Muscle of leg (tissue), 11 donors: Measurements from ENCODE around the gene MBNL2. TPM values are rescaled to one million over a fixed set of nuclear protein-coding genes. Genes with fewer than 3 reads are reported as not detected.

Experiments used
- DNase-seq: peaks from one replicate; pipeline ENCODE4 v3.0.0; 2013
- H3K27ac ChIP-seq: one replicate; pipeline ENCODE4 v1.5.1; 2013; ENCODE audit warnings: mild to moderate bottlenecking, low read length, control low read depth
- H3K27me3 ChIP-seq: one replicate; pipeline ENCODE4 v1.6.1; 2013; ENCODE audit warnings: low read length; ENCODE audit not compliant: control insufficient read depth, insufficient read depth
- H3K36me3 ChIP-seq: one replicate; pipeline ENCODE4 v1.6.1; 2013; ENCODE audit warnings: low read length; ENCODE audit not compliant: control insufficient read depth, insufficient read depth
- H3K4me1 ChIP-seq: one replicate; pipeline ENCODE4 v1.6.1; 2013; ENCODE audit warnings: low read length; ENCODE audit not compliant: control insufficient read depth, insufficient read depth
- H3K4me3 ChIP-seq: one replicate; pipeline ENCODE4 v1.5.1; 2013; ENCODE audit warnings: low read length, control low read depth
- H3K9me3 ChIP-seq: replicated peaks from 2 replicates; pipeline ENCODE4 v1.6.1; 2013; ENCODE audit warnings: low read depth, low read length; ENCODE audit not compliant: control insufficient read depth
- WGBS: methylation state at CpG from one replicate; pipeline ENCODE4 v1.1.5; 2013; ENCODE audit warnings: missing lambda C conversion rate; ENCODE audit not compliant: insufficient coverage; 5-methylcytosine and 5-hydroxymethylcytosine counted together
- polyA plus RNA-seq, 8 donors: library from polyadenylated mRNA; unstranded; fragments of 120-200 nt; gene quantifications; one replicate each; pipeline versions ENCODE4 v1.2.1 to v1.2.3, GENCODE V29; 2013; ENCODE audit warnings: inconsistent platforms in 1 of 8, low replicate concordance in 1 of 8; ENCODE audit not compliant: insufficient read length in 8 of 8, insufficient read depth in 1 of 8
- total RNA-seq: library from RNA; stranded (reverse); fragments of 120-200 nt; gene quantifications from one replicate; pipeline ENCODE4 v1.2.4, GENCODE V29; 2013

The MBNL2 gene
- total and polyA plus RNA-seq, 9 donors = 20.1 to 37.0 (median 26.8) TPM

- no peaks in the 10 kb centered on the region for H3K36me3 ChIP-seq
- no CpG with 5 or more reads among the region's 10 CpGs for WGBS
- no peak overlapping the region for H3K4me3 ChIP-seq
- no peaks in the 10 kb centered on the region for H3K9me3 ChIP-seq
- H3K4me1 ChIP-seq = no peaks in the 10 kb centered on the region
- no peaks in the 10 kb centered on the region for H3K27me3 ChIP-seq
- no peak for DNase-seq
- no peak overlapping the region for H3K27ac ChIP-seq
Observed at GRCh38 chr13:97397267-97397666, 175.1 kb downstream of the MBNL2 start.

DNA sequence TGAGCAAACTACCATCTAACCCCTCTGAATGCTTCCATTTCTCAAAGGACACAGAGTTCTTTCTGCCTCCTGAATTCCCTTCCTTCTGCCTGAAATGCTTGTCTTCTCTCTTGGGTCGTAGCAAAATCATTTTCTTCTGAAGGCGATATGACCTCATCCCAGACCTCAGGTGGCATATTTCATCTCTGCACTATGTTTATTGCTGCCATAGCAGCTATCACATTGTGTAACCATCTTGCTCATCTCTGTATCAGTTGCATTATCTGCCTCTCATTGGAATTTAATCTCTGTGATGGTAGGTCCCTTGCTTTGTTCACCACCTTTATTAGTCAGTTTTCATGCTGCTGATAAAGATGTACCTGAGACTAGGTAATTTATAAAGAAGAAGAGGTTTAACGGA, 179.3 kb downstream of the MBNL2 start:
- no peak overlapping the region for H3K27ac ChIP-seq
- no peaks in the 10 kb centered on the region for H3K9me3 ChIP-seq
- H3K36me3 ChIP-seq = no peaks in the 10 kb centered on the region
- no peaks in the 10 kb centered on the region for H3K27me3 ChIP-seq
- no peaks in the 10 kb centered on the region for H3K4me1 ChIP-seq
- 39% methylated on average over 2 of the region's 3 CpGs for WGBS
- no peak for DNase-seq
- no peak overlapping the region for H3K4me3 ChIP-seq

DNA sequence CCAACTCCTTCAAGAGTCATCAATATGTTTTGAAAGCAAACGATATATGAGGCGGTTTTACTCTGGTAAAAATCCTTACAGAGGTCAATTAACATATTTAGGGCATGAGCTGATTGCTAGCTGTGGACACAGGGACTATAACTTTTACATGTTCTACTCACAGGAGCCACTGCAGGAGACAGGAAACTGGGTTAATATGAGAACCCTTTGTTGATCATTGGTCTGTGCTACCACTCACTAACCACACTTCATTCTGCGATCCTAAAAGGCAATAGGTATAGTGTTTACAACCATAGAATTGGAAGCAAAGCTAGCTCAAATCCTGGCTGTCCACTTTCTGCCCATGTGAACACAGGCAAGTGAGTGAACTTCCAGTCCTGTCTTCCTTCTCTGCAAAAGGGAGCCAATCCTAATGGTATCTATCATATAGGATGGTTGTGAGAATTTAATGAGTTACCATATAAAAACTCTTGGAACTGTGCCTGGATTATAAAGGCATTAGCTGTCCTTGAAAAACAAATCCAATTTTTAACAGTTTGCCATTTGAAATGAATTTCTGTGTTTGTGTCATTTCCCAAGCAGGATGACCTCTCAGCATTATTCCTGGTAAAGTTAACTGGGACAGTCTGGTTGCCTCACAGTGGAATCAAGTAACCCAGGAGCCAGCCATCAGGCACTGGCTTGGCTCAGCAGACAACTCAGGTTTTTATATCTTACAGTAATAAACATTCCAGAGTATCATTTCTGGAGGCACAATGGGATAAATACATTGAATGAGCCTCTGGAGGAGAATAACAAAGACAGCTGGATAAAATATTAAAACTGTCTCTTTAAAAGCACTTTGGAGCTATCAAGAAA, 182.0 kb downstream of the MBNL2 start:
- Histone ChIP-seq H3K27ac (no peak overlapping the region), H3K27me3 (no peaks in the 10 kb centered on the region), H3K4me3 (no peak overlapping the region), H3K9me3 (no peaks in the 10 kb centered on the region), H3K36me3 (no peaks in the 10 kb centered on the region), H3K4me1 (no peaks in the 10 kb centered on the region)
- peak; percentile 51 for DNase-seq
- no CpG with 5 or more reads among the region's 3 CpGs for WGBS

DNA sequence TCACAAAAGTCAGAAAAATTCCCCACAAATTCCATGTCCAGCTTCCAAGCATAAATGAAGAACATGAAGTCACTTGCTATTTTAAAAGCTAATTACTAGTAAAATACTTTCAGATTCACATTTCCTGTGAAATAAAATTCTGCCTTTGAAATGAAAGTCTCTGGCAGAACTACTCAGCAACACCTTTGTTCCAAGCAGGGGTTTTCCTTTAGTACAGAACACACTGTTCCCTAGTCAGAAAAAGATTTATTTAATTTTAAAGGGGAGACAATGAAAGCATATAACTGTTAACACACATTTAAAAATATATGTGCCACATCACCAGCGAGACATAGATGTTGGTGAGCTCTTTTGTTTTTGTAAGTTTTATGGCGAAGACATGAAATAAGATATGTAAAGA, 185.4 kb downstream of the MBNL2 start:
- Histone ChIP-seq H3K4me3 (no peak overlapping the region), H3K4me1 (no peaks in the 10 kb centered on the region), H3K27me3 (no peaks in the 10 kb centered on the region), H3K27ac (no peak overlapping the region), H3K9me3 (no peaks in the 10 kb centered on the region), H3K36me3 (no peaks in the 10 kb centered on the region)
- WGBS = no CpG with 5 or more reads among the region's 2 CpGs
- DNase-seq = no peak

GRCh38 chr13:97408938-97409337, 186.8 kb downstream of the MBNL2 start:
- H3K36me3 ChIP-seq = no peaks in the 10 kb centered on the region
- H3K9me3 ChIP-seq = no peaks in the 10 kb centered on the region
- H3K27ac ChIP-seq = no peak overlapping the region
- no peak for DNase-seq
- H3K4me3 ChIP-seq = no peak overlapping the region
- no peaks in the 10 kb centered on the region for H3K4me1 ChIP-seq
- H3K27me3 ChIP-seq = no peaks in the 10 kb centered on the region
- WGBS = no CpG with 5 or more reads among the region's 2 CpGs

DNA sequence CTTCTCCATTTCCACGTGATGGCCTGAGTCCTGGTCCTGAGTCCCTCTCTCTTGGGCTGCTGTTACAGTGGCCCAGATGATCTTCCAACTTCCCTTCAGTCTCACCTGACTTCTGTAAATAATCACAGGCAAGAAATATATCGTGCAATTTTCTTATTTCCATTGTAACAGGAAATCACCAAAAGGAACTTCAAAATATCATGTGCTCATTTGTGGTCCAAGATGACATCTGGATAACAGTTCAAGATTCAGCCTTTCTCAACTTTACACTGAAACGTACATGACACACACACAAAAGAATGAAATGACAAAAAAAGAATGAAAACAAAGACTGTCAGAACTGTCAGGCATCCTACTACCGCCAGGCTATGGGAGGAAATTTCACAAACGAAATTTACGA, 189.9 kb downstream of the MBNL2 start:
- H3K4me3 ChIP-seq = no peak overlapping the region
- no peaks in the 10 kb centered on the region for H3K9me3 ChIP-seq
- no peaks in the 10 kb centered on the region for H3K36me3 ChIP-seq
- H3K4me1 ChIP-seq = no peaks in the 10 kb centered on the region
- no peaks in the 10 kb centered on the region for H3K27me3 ChIP-seq
- WGBS = 69% methylated on average over 5 of the region's 6 CpGs
- H3K27ac ChIP-seq = no peak overlapping the region
- peak; percentile 44 for DNase-seq

- no peak overlapping the region for H3K27ac ChIP-seq
- H3K9me3 ChIP-seq = no peaks in the 10 kb centered on the region
- no peaks in the 10 kb centered on the region for H3K4me1 ChIP-seq
- WGBS = no CpG with 5 or more reads among the region's 1 CpG
- H3K4me3 ChIP-seq = no peak overlapping the region
- H3K27me3 ChIP-seq = no peaks in the 10 kb centered on the region
- no peaks in the 10 kb centered on the region for H3K36me3 ChIP-seq
- DNase-seq = no peak
Observed at GRCh38 chr13:97413694-97414093, 191.6 kb downstream of the MBNL2 start.

DNA sequence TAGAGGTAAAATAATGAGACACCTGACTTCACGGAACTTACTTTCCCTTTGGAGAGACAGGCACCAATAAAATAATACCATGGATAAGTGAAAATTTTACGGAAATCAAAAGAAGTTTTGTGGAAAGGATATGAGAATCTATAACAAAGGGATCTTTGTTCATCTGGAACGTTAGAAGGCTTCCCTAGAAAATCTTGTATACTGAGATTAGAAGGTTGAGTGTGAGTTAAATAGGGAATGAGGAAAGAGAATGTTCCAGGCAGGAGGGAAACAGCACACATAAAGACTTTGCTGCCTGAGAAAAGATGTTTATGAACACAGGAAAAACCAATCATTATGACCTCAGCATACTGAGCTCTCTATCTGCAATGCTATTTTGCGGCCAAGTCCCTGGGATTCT, 192.3 kb downstream of the MBNL2 start:
- Histone ChIP-seq H3K27me3 (no peaks in the 10 kb centered on the region), H3K36me3 (no peaks in the 10 kb centered on the region), H3K4me1 (no peaks in the 10 kb centered on the region), H3K27ac (peak overlapping the region; percentile 21), H3K9me3 (no peaks in the 10 kb centered on the region), H3K4me3 (no peak overlapping the region)
- no CpG with 5 or more reads among the region's 4 CpGs for WGBS
- no peak for DNase-seq

DNA sequence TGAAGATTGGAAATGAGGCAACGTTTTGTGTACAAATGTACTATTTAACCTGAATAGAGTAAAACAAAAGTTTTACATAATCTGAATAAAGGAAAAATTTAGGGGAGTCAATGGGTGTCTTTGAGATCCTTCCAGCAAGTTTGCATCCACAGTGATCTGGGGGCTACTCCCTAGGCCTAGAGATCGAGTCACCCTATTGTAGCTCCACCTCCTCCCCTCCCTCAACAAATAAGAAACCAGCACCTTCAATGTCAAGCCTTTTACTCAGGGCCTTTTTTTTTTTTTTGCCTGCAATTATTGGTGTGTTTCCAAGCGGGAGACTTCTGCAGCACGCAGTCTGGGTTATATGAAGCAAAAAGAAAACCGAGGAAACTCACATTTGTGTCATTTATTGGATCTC, 195.6 kb downstream of the MBNL2 start:
- Histone ChIP-seq H3K27ac (no peak overlapping the region), H3K4me3 (no peak overlapping the region), H3K36me3 (no peaks in the 10 kb centered on the region), H3K4me1 (no peaks in the 10 kb centered on the region), H3K9me3 (no peaks in the 10 kb centered on the region), H3K27me3 (no peaks in the 10 kb centered on the region)
- no peak for DNase-seq
- WGBS = 75% methylated on average over 3 of the region's 5 CpGs

GRCh38 chr13:97422118-97423054, 200.3 kb downstream of the MBNL2 start:
- H3K27me3 ChIP-seq = no peaks in the 10 kb centered on the region
- no peaks in the 10 kb centered on the region for H3K4me1 ChIP-seq
- H3K9me3 ChIP-seq = no peaks in the 10 kb centered on the region
- no peak overlapping the region for H3K27ac ChIP-seq
- no peak overlapping the region for H3K4me3 ChIP-seq
- WGBS = 80% methylated on average over 2 of the region's 8 CpGs
- H3K36me3 ChIP-seq = no peaks in the 10 kb centered on the region
- DNase-seq = no peak
